ENCODE measurements around the gene LRP5. TPM values are rescaled to one million over a fixed set of nuclear protein-coding genes. Genes with fewer than 3 reads are reported as not detected.
"Not testable (repeated sequence)": the region's sequence is repeated elsewhere in the genome, so short reads cannot be mapped to it uniquely, and the experiment has no call there.

Gene LRP5
- total RNA-seq, 1 donor from 2014 or later: 36.7 TPM

DNA sequence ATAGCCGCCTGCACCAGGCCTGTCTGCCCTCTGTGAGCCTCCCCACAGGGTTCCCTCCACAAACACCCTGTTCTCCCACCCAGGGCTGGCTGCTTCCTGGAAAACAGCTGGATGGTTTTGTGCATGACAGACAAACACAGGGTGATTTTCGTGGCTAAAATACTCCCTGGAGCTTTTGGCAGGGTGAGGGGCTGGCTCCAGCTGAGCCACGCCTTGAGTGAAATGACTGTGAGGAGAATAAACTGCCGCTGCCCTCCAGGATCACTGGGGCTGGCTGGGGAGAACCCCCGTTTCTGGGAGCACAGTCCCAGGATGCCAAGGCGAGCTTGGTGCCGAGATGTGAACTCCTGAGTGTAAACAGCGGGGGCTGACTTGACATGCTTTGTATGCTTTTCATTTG lies 127.8 kb downstream of the LRP5 start:
- DNase-seq (ENCODE audit: low read depth, low spot score): no peak

DNA sequence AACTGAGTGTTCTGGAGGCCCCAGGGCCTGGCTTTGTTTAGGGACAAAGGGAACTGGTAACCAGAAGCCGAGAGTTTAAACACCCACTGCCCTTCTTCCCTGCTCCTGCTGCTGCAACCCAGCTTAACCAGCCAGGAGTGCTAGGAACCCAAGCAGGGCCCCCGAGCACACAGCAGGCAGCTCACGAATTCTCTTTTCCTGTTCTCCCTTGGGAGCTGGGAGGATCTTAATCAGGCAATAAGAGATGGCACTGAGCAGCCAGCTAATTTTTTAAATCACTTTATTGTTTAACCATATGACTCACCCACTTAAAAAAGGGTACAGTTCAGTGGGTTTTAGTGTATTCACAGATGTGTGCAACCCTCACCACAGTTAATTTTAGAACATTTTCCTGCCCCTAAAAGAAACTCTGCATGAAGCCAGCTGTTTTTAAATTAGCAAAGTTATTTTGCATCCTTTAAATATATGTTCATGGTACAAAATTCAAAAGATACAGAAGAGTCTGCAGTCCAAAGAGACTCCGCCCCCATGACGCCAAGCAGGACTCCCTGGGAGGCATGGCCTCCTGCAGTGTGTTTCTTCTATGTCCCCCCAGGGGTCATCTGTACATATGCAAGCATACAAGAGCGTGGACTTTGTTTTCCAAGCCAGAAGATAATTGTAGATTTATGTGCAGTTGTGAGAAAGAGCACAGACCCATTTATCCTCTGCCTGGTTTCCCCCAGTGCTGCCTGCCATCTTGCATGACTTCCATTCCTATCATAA lies 129.3 kb downstream of the LRP5 start:
- no peak for DNase-seq (ENCODE audit: low read depth, low spot score)

DNA sequence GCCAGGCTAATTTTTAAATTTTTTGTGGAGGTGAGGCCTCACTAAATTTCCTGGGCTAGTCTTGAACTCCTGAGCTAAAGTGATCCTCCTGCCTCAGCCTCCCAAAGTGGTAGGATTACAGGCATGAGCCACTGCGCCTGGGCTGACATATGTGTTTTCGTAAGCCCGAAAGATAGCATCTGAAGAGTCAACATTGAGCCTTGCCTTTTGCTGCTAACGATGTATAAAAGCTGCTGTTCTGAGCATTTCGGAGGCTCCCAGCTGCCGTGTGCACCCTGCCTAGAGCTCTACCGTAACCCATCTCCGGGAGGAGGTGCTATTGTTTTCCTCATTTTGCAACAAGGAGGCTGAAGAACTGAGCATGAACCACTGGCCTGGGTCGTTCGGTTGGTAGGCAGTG lies 130.0 kb downstream of the LRP5 start:
- DNase-seq (ENCODE audit: low read depth, low spot score): no peak

DNA sequence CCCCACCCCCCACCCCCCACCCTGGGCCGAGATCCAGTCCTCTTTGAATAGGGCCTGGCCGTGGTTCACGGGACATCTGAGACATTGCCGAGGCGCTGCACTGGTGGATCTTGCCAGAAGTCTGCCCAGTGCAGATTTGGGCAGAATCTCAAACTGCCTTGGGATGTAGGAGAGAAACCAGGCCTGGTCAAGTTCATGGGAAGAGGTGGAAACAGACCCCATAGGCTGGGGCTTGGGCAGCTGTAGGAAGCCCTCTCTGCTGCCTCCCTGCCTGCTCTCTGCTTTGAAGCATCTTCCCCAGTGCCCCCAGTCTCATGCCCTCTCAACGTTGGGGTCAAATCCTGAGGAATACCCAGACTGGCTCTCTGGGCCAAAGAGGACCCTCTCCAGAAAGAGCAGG lies 132.2 kb downstream of the LRP5 start:
- DNase-seq (ENCODE audit: low read depth, low spot score): no peak

DNA sequence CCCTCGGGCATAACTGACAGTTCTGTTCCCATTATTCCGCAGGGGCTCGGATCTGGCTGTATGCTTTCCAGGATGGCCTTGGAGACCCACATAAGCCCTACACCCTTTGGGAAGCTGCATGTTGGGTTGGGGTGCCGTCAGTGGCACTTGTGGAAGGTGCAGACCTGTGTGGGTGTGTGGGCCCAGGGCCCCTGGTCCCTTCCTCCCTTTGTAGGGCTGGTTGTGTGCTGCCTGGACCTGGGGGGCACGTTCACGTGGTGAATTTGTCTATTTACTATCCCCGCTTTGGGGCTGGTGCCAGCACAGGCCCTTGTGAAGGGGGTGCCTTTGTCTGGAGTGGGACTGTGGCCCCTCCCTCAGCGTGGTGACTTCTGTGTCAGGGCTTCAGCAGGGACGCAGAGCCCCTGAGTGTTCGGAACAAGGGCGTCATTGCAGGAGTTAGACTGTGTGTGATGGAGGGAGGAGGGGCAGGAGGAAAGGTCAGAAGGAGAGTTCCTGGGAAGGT lies 133.2 kb downstream of the LRP5 start:
- DNase-seq (ENCODE audit: low read depth, low spot score): no peak

DNA sequence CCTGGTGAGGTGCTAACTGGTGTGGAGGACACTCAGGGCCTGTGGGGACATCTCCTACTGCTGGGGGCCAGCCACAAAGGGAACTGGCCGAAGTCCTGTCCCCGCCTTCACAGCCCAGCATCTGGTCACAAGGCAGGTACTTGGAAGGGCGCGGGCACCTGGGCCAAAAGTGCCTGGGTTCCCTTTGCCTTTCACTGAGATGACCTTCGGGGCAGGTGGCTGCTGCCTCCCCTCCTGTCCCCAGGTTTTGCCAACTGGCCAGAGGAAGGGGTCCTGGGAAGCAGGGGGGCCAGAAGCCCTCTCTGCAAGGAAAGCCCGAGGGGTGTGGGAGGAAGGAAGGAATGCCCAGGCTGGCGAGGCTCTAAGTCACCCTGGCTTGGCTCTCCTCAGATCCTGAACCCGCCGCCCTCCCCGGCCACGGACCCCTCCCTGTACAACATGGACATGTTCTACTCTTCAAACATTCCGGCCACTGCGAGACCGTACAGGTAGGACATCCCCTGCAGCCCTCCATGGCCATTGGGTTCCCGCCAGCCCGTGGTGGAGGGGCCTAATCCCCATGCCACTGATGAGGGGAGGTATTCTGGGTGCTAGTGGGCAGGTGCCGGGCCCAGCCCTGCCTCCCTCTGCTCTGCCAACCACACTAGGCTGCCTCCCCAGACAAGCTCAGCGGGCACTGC lies 133.8 kb downstream of the LRP5 start:
- DNase-seq (ENCODE audit: low read depth, low spot score): no peak

DNA sequence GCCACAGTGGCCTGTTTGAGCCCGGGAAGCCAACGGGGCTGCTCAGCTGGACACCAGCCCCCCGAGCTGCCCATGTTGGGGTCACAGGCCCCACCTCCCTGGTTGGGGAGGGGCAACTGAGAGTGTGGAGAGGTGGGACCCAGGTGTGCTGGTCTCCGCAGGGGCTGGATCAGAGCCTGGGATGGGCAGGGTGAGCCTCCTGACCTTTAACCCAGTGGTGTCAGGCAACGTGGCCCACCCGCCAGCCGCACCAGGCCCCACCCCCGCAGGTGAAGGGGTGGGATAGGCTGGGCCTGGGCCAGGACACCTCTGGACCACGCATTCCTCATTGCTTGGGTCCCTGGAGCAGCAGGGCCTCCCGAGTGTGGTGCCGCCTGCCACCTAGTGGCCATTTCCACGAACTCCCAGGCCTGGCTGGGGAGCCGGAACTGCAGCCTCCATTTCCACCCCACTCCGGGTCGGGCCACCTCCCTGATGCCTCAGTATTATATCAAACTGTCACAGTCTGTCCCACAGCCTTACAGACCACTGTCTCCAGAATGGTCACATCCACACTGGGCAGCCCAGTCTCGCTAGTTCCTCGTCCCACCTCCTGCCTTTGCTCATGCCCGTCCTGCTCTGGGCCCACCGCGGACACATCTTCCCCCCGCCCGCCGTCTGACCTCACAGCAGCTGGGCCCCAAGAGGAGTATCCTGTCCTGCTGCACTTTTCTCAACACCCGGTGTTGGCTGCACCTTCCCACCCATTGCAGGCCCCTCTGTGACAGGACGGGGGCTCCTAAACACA lies 134.8 kb downstream of the LRP5 start:
- peak; percentile 17 for DNase-seq (ENCODE audit: low read depth, low spot score)

DNA sequence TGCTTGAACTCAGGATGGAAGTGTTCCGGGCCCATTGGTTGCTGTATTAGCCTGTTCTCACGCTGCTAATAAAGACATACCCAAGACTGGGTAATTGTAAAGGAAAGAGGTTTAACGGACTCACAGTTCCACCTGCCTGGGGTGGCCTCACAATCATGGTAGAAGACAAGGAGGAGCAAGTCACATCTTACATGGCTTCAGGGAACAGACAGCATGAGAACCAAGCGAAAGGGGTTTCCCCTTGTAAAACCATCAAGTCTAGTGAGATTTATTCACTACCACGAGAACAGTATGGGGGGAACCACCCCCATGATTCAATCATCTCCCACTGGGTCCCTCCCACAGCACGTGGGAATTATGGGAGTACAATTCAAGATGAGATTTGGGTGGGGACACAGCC lies 135.5 kb downstream of the LRP5 start:
- not testable (repeated sequence) for DNase-seq (ENCODE audit: low read depth, low spot score)

DNA sequence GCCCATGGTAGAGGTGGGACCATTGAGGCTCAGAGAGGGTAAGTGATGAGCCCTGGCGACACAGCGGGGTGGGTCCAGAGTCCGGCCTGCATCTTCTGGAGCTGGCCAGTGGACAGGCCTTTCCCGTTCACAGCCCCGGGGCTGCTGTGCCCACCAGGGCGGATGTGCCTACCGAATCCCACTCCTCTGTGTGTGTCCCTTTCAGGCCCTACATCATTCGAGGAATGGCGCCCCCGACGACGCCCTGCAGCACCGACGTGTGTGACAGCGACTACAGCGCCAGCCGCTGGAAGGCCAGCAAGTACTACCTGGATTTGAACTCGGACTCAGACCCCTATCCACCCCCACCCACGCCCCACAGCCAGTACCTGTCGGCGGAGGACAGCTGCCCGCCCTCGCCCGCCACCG lies 136.2 kb downstream of the LRP5 start:
- no peak for DNase-seq (ENCODE audit: low read depth, low spot score)

DNA sequence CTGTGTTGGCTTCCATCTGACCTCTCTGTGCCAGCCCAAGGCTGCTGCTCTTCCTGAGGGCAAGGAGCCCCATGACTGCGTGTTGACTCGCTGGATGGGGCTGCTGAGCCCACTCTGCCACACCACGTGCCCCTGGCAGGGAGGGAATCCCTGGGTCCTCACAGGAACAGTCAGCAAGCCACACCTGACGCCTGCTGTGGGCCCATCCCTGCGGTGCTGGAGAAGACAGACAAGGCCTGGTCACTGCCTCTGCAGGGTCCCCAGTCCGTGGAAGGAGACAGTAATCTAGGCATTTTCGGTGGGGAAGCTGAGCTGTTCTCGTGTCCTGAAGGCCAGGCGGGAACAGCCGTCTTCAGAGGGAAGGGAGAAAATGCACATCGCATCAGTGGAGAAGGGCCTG lies 137.6 kb downstream of the LRP5 start:
- DNase-seq (ENCODE audit: low read depth, low spot score): no peak

DNA sequence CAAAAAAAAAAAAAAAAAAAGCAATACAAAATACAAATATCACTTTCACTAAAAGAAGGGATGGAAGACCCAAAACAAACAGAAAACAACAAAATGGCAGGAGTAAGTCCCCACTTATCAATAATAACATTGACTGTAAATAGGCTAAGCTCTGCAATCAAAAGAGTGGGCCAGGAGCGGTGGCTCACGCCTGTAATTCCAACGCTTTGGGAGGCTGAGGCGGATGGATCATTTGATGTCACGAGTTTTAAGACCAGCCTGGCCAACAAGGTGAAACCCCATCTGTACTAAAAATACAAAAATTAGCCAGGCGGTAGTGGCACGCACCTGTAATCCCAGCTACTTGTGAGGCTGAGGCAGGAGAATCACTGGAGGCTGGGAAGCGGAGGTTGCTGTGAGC lies 138.3 kb downstream of the LRP5 start:
- no peak for DNase-seq (ENCODE audit: low read depth, low spot score)

DNA sequence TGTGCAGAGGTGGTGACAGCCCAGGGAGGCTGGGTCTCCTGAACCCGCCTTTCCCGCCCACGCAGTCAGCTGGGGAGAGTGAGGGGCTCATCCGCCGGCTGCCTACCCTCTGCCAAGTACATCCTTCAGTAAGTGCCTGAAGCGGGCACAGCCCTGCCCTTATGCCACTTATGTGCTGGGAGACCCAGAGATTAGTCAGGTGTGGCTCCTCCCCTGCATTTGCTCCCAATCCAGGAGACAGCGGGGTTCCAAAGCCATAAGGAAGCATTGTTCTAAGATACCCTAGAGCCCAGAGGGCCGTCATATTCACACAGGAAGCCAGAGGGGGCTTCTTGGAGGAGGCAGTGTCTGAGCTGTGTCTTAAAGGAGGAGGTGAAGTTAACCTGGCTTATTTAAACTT lies 142.4 kb downstream of the LRP5 start:
- DNase-seq (ENCODE audit: low read depth, low spot score): no peak

DNA sequence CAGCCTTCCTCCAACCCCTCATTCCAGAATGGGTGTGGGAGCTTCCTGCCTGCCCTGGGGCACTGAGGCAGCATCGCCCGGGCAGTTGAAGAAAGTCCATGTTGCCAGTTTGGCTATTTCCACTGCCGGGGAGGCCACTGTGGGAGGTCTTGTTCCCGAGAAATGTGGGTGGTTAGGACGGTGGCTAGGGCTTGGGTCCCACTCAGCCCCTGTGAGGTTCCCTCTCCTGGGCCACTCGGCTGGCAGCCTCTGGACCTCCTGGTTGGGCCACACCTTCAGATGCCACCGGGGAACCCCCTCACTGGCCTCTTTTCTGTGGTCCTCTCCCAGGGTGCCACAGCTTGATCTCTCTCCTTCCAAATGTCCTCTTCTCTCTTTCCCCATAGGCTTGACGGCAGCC lies 143.1 kb downstream of the LRP5 start:
- no peak for DNase-seq (ENCODE audit: low read depth, low spot score)

DNA sequence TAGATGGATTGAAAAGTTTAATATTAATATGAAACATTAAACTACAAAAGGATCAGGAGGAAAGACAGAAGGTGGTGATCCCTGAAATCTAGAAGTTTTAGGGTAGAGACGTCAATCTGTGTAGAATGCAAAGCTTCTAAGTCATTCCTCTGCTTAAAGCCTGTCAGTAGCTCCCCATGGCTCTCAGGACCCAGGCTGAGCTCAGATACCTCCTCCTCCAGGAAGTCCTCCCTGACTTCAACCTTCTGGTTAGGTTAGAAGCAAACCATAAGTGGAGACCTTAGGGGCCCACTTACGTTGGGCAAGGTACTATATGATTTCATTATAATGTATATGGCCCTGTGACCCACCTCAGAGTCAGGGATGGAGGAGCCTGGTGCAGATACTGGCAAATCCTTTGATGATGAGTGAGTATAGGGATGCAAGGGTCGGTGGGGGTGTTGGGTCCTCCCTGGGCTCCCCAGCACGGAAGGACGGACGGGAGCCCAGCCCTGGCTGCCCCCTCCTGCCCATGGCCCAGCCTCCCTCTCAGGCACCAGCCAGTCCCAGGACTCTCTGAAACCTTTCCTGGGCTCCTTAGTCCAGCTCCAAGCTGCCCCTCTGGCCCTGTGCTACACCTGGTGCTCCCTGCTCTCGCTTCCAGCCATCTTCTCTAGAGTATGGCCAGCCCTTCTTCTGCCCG lies 145.0 kb downstream of the LRP5 start:
- DNase-seq (ENCODE audit: low read depth, low spot score): no peak

DNA sequence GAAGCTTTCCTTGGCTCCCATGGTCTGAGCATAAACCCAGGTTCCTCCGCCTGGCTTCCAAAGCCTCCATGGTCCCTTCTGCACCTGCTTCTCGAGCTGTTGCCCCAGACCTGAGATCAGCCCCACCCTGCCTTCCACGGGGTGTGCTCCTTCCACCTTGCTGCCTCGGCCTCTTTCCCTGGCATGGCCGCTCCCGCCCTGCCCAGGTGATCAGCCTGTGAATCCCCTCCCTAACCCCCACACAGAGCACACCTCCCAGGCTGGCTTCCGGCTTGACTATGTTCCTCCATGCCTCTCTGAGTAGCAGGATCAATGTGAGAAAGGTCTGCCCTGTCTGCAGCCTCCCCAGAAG lies 145.5 kb downstream of the LRP5 start:
- DNase-seq (ENCODE audit: low read depth, low spot score): no peak

DNA sequence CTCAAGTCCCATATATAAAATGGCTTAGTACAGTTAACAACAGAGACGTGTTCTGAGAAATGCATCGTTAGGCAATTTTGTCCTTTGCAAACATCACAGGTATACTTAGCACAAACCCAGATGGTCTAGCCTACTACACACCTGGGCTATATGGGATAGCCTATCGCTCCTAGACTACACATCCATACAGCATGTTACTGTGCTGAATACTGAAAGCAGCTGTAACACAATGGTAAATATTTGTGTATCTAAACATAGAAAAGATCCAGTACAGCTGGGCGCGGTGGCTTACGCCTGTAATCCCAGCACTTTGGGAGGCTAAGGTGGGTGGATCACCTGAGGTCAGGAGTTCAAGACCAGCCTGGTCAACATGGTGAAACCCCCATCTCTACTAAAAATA lies 145.9 kb downstream of the LRP5 start:
- not testable (repeated sequence) for DNase-seq (ENCODE audit: low read depth, low spot score)

DNA sequence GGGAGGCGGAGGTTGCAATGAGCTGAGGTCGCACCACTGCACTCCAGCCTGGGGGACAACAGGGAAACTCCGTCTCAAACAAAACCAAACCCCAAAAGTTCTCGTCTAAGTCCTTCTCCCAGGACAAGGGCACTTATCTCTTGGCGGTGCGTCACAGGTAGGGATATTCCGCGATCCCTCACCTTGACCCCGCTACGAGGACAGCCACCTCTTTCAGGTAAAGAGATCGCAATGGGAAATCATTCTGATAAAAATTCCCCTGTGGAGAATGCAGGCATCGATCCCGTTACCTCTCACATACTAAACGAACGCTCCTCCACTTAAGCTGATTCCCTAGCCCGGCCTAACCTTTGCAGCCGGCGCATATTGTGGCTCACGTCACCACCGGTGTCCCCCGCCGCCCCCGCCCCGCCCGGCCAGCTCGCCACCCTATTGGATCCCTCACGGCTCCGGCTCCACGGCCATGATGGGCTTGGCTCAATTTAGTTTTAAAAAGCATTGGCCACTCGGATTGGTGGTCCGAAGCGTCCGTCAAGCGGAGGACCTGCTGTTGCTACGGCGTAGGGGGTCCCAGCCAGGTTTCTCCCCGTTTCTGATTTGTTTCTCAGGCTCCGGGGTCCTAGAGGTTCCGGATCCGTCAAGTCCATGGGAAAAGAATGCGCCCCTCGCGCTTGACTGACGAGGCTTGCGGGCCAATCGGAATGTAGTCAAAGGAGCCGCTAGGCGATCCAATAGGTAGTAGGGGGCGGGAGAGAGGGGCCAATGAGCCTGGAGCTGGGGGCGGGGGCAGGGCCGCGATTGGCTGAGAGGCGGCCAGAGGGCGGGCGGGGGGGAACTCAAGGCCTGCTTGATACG lies 147.7 kb downstream of the LRP5 start:
- DNase-seq (ENCODE audit: low read depth, low spot score): peak; percentile 98

DNA sequence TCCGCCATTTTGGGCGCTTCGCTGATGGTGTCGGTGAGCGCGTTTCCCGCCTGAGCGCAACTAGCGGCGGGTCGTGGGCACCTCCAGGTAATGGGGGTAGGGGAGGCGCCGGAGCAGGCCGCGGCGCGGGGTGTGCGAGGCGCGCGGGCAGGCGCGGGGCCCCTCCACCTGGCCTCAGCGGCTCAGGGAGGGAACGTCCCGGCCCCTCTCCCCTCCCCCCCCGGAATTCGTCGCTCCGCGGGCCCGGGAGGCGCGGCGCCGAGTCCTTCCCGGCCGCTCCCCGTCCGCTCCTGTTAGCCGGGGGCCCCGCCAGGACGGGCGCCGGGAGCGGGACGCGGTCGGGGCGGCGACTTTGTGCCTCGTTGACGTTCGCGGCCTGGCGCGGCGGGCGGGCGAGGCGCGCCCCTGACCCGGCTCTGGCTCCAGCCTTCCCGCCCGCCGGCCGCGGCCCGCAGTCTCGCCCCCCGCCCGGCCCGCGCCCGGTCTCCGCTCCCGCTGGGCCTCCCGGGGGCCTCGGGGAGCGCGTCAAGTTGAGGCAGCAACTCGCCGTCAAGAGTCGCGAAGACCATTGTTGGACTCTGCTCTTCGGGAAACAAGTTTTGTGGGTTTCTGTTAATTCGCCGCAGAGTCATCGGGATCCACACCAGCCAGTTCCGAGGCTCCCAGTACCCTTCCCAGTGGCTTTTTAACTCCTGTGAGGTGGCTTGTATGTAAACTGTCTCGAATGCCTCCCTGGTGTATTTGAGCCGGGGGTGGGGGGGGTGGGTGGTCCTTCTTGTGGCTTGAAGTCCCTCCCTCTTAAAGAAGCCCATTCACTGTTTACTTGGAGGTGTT lies 148.6 kb downstream of the LRP5 start, which contains the start of gene PPP6R3:
PPP6R3 (plus strand) TSS at position 12 of the 834 bp plus-strand sequence. CDS start 76,913 bp downstream, outside the sequence.
- DNase-seq (ENCODE audit: low read depth, low spot score): no peak

DNA sequence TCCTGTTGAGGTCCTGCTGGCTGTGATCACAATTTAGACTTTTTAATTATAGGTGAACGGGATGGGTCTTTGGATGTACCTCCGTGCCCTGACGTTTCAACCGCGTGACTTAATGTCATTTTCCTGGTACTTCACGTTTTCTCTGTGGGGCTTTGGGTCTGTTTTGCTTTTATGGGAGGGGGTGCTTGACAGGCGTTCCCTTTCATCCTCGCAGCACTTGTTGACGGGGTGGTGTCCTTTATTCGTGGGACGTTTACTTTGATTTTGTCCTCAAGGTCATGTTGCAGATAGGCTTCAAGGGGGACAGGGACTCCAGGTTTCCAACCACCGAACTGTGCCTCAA lies 149.2 kb downstream of the LRP5 start:
- DNase-seq (ENCODE audit: low read depth, low spot score): no peak

DNA sequence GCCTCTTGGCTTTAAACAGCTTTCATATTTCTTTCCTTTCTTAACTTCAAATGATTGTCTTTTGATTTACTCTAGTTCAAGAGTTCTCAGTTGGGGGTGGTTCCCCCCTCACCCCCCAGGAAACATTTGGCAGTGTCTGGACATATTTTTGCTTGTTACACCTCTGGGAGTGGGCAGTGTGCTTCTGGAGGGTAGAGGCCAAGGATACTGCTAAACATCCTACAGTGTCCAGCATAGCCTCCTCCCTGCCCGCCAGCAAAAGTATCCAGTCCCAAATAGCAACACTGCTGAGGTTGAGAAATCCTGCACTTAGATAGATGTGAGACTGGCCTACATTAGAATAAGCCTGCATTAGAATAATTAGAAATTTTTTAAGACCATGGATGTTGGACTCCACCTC lies 151.3 kb downstream of the LRP5 start:
- DNase-seq (ENCODE audit: low read depth, low spot score): no peak

All from pulmonary artery endothelial cell (primary cell).